T-helper 22 cell (primary cell): ENCODE data around the gene GPX7.
"Not testable (repeated sequence)": the region's sequence is repeated elsewhere in the genome, so short reads cannot be mapped to it uniquely, and the experiment has no call there.

Experiments
- DNase-seq: peaks from one replicate; pipeline ENCODE4 v3.0.0-alpha.2; 2020; ENCODE audit warnings: low read depth

The GPX7 gene

GRCh38 chr1:52601991-52602855, at the start of gene GPX7:
GPX7 (plus strand) TSS chr1:52602371; CDS start chr1:52602410, 39 bp downstream.
- peak; percentile 40 for DNase-seq

GRCh38 chr1:52552505-52553361, 49.4 kb upstream of the GPX7 start, which contains the start of gene TUT4:
TUT4 (minus strand) TSS chr1:52553092; CDS start chr1:52526280, 26,812 bp downstream.
- peak; percentile 67 for DNase-seq

GRCh38 chr1:52553362-52554266, 48.6 kb upstream of the GPX7 start:
- peak; percentile 82 for DNase-seq

- no peak for DNase-seq
Measured at GRCh38 chr1:52554267-52554640, 47.9 kb upstream of the GPX7 start.

GRCh38 chr1:52554756-52555155, 47.4 kb upstream of the GPX7 start:
- DNase-seq, result no peak

GRCh38 chr1:52556641-52557360, 45.4 kb upstream of the GPX7 start:
- DNase-seq, result no peak

GRCh38 chr1:52558941-52559340, 43.2 kb upstream of the GPX7 start:
- DNase-seq, result no peak

GRCh38 chr1:52559875-52560274, 42.3 kb upstream of the GPX7 start:
- DNase-seq, result no peak

GRCh38 chr1:52562766-52563165, 39.4 kb upstream of the GPX7 start:
- DNase-seq, result no peak

DNA sequence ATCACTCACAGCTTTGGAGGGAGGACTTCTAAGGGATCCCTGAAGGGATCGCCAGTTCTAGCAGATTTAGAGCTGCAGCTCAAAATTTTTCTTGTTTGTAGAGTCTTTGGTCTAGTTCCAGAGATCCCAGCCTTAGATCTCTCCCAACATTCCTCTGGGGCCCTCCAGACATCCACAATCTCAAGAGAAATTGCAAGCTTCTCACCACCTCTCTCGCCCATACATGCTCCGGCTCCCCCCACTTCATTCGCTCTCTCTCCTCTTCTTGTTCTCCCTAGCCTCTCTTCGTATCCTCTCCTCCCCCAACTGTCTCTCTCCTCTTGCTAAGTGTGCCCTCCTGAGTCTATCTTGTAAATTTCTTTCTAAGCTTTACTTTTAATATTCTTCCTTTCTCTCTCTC, 34.2 kb upstream of the GPX7 start:
- no peak for DNase-seq

GRCh38 chr1:52569449-52570210, 32.5 kb upstream of the GPX7 start:
- DNase-seq, result no peak

DNA sequence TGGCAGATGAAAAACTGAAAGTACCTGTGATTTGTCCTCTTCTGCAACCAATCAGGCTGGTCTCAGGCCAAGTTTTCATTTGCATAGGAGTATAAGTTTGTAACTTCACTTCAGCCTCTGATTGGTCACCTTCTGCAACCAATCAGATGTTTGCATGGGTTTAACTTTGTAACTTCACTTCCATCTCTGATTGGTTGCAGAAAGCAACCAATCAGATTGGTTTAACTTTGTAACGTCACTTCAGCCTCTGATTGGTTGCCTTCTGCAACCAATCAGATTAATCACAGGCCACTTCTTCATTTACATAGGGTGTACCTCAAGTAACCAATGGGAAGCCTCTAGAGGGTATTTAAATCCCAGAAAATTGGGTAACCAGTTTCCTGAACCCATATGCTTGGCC, 30.4 kb upstream of the GPX7 start:
- no peak for DNase-seq

- DNase-seq, result no peak
Measured at GRCh38 chr1:52572387-52572786, 29.8 kb upstream of the GPX7 start.

GRCh38 chr1:52574594-52574993, 27.6 kb upstream of the GPX7 start:
- no peak for DNase-seq

- no peak for DNase-seq
Measured at GRCh38 chr1:52576074-52576473, 26.1 kb upstream of the GPX7 start.

DNA sequence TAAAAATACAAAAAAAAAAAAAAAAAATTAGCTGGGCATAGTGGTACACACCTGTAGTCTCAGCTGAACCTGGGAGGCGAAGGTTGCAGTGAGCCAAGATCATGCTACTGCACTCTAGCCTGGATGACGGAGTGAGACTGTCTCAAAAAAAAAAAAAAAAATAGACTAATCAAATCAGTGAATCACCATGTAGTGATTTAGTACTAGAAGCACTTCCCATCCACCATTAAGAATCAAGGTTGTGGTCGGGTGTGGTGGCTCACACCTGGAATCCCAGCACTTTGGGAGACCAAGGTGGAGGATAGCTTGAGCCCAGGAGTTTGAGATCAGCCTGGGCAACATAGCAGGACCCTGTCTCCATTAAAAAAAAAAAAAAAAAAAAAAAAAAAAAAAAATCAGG, 24.1 kb upstream of the GPX7 start:
- DNase-seq, result not testable (repeated sequence)

GRCh38 chr1:52579415-52579814, 22.8 kb upstream of the GPX7 start:
- no peak for DNase-seq

DNA sequence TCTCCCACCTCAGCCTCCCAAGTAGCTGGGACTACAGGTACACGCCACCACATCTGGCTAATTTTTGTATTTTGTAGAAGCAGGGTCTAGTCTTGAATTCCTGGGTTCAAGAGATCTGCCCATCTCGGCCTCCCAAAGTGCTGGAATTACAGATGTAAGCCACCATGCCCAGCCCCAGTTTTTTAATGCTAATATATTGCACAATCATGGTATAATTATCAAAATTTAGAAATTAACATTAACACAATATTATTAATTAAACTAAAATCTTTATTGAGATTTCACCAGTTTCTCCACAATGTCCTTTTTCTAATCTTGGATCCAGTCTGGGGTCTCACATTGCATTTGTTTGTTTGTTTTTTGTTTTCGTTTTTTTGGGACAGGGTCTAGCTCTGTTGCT, 21.9 kb upstream of the GPX7 start:
- DNase-seq, result no peak

DNA sequence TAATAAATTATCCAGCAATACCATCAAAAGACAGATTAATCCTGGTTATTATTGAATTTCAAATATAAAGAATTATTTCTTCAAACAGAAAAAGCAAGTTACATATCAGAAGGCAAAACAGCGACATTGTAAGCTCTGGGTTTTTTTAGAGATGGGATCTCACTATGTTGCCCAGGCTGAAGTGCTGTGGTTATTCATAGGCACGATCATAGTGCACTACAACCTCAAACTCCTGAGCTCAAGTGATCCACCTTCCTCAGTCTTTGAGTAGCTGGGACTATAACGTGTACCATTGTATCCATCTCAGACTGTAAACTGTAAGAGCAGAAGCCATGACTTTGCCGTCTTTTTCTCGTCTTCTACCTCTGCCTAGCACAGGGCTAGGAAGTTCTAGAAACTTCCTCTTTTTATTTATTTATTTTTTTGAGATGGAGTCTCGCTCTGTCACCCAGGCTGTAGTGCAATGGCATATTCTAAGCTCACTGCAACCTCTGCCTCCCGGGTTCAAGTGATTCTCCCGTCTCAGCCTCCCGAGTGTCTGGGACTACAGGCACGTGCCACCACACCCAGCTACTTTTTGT, 20.0 kb upstream of the GPX7 start:
- no peak for DNase-seq

GRCh38 chr1:52585474-52585873, 16.7 kb upstream of the GPX7 start:
- no peak for DNase-seq
